Amygdala (tissue), 56 donors: ENCODE data around the gene APOA5.
"Not testable (repeated sequence)": the region's sequence is repeated elsewhere in the genome, so short reads cannot be mapped to it uniquely, and the experiment has no call there.

ENCODE experiments used
- DNase-seq, 56 donors: peaks; one replicate each; lab custom pipeline; 2025; lab: John Stamatoyannopoulos, UW

Gene APOA5, protein sequence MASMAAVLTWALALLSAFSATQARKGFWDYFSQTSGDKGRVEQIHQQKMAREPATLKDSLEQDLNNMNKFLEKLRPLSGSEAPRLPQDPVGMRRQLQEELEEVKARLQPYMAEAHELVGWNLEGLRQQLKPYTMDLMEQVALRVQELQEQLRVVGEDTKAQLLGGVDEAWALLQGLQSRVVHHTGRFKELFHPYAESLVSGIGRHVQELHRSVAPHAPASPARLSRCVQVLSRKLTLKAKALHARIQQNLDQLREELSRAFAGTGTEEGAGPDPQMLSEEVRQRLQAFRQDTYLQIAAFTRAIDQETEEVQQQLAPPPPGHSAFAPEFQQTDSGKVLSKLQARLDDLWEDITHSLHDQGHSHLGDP

DNA sequence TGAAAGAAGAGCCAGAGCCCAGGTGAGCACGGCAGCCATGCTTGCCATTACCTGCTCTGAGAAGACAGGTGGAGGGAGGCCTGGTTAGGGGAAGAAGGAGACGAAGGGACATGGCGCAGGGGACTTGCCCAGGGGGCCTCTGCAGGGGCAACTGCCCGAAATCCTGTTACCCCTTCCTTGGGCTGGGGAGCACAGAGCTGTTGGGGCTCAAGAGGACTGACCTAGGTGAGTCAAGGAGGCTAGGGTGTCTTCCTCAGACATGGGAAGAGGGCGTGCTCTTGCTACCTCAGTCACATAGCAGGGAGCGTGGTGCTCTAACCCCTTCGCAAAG is at the start of gene APOA5:
Gene APOA5 (minus strand): TSS at position 67 of the 331 bp plus-strand sequence. CDS start 19 bp downstream, at position 48.
- DNase-seq = no peak

DNA sequence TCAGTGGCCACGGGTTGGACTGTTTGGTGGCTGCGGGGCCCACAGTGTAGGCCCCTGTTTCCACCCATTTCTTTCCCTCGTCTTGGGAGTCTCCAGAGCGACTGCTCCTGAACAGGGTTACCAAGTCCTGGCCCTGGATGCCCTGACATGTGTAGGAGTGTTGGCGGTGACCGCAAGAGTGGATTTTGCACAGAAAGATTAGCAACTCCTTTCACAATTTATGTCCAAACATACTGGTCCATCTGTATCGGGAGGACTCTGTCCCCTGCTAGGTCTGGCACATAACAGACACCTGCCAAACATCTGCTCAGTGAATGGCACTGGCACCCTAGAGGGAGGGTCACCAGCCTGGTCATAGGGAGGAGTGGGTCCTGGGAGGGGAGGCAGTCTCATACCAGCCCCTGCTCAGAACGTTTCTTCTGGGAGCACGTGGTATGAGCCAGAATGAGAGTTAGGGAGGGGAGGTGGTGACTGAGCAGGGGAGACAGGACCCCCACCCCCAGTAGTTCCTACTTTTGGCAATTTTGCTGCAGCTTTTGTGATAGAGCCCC is 49.1 kb upstream of the APOA5 start:
- DNase-seq = no peak

DNA sequence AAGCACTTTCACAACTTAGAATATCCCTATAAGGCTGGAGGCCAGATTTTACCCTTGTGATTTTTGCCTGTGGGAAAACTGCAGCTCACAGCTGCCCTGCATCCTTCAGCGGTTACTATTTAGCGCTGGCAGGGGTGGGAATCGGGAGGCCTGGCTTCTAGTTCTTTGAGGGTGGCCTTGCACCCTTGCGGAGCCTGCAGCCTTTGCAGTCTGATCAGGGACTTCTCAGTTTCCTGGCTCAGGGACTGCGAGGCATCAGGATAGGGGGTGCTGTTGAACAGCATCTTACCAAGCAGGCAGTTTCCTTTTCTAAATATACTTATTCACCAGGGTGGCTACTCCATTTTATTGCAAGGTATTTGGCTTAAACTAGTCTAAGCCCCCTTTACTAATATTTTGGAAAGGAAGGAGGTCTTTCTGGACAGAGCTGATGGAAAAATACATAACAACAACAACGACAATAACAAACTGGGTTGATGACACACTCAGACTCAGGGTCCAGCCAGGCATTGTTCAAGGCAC is 48.6 kb upstream of the APOA5 start:
- peak in 11 of 56 donors; percentile 6 to 44 (median 16) for DNase-seq

DNA sequence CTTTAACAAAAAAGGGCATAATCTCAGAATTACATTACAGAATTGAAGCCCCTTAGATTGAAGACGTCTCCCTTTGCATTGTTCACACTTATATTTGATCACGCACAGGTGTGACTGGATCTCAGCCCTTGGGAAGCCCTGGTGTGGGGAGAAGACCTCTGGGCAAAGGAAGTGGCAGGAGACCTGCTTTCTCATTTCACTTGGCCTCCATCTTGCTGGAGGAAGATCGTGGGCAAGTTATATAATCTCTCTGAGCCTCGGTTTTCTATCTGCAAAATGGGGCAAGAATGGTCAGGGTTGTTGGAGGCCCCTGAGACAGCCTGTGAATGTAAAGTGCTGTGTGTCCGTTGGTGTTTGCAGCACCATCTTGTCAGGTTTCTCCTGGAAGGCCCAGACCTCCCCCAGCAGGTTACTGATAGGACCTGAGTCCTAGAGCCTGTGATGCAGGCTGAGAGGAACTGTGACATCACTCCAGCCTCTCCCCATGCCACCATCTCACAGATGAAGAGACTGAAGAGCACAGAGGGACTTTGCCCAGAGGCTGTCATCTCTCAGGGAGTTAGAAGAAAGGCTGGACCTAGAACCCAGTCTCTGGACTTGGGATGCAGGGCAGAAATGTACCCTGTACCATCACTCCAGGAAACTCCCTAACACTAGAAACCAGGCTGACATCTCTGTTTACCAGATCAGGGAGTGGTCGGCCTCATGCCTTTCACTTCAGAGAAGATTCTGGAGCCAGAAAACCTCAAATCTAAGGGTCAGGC is 46.8 kb upstream of the APOA5 start:
- DNase-seq = no peak

DNA sequence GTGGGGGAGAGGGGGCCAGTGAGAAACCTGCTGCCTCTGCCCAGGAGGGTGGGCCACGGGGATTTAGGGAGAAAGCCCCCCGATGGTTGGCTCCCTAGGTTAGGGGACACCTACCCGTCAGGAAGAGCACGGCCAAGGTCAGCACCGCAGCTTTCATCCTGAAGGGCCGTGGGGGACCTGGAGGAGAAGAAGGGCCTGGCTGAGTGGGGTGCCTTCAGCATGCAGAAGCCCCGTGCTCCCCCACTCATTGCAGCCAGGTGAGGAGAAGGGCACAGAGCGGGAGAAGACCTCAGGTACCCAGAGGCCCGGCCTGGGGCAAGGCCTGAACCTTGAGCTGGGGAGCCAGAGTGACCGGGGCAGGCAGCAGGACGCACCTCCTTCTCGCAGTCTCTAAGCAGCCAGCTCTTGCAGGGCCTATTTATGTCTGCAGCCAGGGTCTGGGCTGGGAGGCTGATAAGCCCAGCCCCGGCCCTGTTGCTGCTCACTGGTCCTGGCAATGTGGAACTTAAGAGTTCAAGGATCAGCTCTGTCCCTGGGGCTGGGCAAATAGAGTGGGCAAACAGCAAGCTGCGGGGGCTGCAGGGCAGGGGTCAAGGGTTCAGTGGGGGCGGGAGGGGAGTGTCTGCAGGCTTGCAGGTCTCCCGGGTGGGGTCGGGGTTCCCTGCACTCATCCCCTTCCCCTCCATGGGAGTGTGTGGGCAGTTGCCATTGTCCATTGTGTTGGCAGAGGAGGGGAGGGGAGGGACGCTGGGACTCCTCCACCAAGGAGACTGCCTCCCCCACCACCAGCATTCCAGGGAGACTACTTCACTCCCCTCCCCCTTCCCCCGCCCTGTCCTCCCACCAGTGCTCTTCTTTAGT is 45.8 kb upstream of the APOA5 start, which contains the start of gene APOA1:
Gene APOA1 (minus strand): TSS at position 392 of the 861 bp plus-strand sequence. CDS start 235 bp downstream, at position 157.
- peak in 1 of 56 donors; percentile 30 for DNase-seq

DNA sequence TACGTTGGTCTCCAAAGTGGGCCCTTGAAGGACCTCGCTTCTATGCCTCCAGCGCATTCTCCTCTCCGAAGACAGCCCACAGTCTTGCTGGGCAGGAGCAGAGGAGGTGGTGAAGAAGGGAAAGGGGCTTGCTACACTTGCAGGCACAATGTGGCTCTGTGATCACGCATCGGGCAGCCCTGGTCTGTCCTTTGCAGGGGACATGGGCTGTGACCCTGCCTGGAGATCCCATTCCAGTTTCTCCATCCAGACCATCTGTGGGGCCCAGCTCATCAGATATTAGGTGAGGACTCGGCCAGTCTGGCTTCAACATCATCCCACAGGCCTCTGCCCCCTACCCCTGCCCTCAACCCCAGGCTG is 44.9 kb upstream of the APOA5 start:
- DNase-seq = no peak

DNA sequence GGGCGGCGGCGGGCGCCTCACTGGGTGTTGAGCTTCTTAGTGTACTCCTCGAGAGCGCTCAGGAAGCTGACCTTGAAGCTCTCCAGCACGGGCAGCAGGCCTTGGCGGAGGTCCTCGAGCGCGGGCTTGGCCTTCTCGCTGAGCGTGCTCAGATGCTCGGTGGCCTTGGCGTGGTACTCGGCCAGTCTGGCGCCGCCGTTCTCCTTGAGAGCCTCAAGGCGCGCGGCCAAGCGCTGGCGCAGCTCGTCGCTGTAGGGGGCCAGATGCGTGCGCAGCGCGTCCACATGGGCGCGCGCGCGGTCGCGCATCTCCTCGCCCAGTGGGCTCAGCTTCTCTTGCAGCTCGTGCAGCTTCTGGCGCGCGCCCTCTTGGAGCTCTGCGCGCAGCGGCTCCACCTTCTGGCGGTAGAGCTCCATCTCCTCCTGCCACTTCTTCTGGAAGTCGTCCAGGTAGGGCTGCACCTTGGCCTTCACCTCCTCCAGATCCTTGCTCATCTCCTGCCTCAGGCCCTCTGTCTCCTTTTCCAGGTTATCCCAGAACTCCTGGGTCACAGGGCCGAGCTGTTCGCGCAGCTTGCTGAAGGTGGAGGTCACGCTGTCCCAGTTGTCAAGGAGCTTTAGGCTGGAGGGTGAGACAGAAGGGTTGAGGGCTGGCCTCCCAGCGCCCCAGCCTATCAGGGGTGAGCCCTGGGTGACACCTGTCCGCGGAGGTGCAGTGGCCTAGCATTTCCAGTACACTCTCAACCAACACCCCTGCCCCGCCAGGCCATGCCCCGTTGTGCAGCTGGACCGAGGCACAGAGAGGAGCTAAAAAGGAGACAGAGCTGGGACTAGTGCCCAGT is 44.3 kb upstream of the APOA5 start:
- DNase-seq = peak; percentile 18 to 93 (median 78)

DNA sequence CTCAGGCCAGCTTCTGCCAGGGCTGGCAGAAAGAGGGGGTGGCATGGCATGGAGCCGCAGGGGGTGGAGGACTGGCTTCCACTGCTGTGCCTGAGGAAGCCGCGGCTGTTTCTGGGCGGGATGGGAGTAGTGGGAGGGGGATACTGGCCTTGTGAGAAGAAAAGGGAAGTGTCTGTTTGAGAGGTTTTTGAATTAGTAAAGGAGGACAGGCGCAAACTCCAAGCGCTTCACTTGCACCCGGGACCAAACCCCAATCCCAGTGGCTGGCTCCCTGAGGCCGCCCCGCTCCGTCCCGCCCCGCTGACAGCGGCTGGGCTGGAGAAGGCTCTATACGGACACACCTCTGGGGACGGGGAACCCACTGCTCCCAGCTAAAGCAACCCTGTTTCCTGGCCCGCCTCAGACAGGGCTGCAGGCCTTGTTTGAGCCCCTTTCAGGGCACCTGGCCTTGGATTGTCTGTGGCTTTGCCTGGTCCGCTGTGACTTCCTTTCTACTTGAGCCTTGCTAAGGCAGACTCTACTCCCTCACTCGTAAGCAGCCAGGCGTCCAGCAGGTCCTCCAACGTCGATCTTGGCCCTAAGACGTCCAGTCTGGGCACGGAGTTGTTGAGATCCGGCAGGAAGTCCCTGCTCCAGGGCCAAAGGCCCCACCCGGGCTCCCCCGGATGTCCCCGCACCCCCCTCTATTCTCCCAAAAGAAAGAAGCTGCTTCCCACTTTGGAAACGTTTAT is 43.5 kb upstream of the APOA5 start:
- peak in 1 of 56 donors; percentile 64 for DNase-seq

DNA sequence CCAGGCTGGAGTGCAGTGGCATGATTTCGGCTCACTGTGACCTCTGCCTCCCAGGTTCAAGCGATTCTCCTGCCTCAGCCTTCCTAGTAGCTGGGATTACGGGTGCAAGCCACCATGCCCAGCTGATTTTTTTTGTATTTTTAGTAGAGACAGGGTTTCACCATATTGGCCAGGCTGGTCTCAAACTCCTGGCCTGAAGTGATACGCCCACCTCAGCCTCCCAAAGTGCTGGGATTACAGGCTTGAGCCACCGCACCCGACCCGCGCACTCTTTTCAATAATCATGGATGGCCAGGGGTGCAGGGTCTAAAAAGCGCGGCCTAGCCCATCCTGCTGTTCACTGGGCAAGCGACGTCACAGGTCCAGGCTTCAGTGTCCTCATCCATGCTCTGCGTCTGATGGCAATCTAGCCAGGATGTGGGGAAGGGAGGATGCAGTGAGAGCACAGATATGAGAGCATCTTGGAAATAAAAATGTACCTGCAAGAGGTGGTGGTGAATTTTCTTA is 42.9 kb upstream of the APOA5 start:
- DNase-seq = not testable (repeated sequence)

DNA sequence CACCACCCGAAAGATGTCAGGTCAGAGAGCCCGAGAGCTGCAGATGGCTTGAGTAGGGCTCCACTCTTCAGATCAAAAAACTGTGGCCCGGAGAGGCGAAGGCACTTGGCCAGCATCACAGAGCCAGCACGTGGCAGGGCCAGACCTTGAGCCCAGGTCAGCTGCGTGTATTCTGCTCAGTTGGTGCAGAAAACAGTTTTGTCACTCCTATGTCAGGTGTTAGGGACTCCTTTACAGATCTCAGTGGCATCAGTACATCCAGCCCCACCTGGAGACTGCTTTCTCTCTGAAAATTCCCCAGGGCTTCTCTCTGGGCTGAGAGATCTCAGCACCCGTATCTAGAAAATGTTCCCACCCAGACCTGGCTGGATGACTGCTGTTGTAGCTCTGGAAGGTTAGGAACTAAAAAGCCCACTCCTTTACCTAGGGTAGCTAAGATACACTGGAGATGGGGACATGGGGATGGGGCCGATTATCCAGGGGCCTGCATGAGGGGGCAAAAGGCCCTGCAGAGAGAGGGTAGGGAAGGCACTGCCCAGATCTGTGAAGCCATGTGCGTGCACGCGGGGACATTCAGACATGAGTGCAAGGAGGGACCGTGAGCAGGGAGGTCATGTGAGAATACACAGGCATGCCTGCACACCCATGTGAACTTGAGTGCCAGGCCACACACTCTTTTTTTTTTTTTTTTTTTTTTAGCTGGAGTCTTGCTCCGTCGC is 42.3 kb upstream of the APOA5 start:
- DNase-seq = no peak

DNA sequence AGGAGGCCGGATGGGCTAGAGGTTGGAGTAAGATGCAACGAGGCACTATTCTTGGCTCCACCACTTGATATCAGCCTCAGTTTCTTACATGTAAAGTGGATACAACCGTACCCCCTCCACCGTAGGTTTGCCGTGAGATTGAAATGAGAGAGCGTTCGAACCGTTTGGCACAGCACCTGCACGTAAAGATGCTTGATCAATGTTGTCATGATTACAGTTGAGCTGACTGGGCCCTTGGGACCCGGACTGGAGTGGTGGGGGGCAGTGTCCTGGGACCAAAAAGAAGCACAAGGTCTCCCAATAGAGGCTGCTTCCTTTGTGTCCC is 41.8 kb upstream of the APOA5 start:
- no peak for DNase-seq

DNA sequence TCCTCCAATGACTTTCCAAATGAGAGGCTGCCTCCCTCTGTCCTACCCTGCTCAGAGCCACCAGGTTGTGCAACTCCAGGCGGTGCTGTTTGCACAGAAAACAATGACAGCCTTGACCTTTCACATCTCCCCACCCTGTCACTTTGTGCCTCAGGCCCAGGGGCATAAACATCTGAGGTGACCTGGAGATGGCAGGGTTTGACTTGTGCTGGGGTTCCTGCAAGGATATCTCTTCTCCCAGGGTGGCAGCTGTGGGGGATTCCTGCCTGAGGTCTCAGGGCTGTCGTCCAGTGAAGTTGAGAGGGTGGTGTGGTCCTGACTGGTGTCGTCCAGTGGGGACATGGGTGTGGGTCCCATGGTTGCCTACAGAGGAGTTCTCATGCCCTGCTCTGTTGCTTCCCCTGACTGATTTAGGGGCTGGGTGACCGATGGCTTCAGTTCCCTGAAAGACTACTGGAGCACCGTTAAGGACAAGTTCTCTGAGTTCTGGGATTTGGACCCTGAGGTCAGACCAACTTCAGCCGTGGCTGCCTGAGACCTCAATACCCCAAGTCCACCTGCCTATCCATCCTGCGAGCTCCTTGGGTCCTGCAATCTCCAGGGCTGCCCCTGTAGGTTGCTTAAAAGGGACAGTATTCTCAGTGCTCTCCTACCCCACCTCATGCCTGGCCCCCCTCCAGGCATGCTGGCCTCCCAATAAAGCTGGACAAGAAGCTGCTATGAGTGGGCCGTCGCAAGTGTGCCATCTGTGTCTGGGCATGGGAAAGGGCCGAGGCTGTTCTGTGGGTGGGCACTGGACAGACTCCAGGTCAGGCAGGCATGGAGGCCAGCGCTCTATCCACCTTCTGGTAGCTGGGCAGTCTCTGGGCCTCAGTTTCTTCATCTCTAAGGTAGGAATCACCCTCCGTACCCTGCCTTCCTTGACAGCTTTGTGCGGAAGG is 40.9 kb upstream of the APOA5 start:
- DNase-seq = no peak

DNA sequence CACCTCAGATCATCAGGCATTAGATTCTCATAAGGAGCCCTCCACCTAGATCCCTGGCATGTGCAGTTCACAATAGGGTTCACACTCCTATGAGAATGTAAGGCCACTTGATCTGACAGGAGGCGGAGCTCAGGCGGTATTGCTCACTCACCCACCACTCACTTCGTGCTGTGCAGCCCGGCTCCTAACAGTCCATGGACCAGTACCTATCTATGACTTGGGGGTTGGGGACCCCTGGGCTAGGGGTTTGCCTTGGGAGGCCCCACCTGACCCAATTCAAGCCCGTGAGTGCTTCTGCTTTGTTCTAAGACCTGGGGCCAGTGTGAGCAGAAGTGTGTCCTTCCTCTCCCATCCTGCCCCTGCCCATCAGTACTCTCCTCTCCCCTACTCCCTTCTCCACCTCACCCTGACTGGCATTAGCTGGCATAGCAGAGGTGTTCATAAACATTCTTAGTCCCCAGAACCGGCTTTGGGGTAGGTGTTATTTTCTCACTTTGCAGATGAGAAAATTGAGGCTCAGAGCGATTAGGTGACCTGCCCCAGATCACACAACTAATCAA is 40.2 kb upstream of the APOA5 start:
- DNase-seq = no peak

DNA sequence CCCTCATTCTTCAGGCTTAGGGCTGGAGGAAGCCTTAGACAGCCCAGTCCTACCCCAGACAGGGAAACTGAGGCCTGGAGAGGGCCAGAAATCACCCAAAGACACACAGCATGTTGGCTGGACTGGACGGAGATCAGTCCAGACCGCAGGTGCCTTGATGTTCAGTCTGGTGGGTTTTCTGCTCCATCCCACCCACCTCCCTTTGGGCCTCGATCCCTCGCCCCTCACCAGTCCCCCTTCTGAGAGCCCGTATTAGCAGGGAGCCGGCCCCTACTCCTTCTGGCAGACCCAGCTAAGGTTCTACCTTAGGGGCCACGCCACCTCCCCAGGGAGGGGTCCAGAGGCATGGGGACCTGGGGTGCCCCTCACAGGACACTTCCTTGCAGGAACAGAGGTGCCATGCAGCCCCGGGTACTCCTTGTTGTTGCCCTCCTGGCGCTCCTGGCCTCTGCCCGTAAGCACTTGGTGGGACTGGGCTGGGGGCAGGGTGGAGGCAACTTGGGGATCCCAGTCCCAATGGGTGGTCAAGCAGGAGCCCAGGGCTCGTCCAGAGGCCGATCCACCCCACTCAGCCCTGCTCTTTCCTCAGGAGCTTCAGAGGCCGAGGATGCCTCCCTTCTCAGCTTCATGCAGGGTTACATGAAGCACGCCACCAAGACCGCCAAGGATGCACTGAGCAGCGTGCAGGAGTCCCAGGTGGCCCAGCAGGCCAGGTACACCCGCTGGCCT is 38.7 kb upstream of the APOA5 start:
- no peak for DNase-seq

DNA sequence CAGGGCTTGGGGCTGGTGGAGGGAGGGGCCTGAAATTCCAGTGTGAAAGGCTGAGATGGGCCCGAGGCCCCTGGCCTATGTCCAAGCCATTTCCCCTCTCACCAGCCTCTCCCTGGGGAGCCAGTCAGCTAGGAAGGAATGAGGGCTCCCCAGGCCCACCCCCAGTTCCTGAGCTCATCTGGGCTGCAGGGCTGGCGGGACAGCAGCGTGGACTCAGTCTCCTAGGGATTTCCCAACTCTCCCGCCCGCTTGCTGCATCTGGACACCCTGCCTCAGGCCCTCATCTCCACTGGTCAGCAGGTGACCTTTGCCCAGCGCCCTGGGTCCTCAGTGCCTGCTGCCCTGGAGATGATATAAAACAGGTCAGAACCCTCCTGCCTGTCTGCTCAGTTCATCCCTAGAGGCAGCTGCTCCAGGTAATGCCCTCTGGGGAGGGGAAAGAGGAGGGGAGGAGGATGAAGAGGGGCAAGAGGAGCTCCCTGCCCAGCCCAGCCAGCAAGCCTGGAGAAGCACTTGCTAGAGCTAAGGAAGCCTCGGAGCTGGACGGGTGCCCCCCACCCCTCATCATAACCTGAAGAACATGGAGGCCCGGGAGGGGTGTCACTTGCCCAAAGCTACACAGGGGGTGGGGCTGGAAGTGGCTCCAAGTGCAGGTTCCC is 38.0 kb upstream of the APOA5 start, which contains the start of gene APOC3:
Gene APOC3 (plus strand): TSS at position 383 of the 659 bp plus-strand sequence. CDS start 676 bp downstream, outside the sequence.
- no peak for DNase-seq
